ENCODE data around the gene PMIS2.

The PMIS2 gene

GRCh38 chr19:35633727-35634440 lies 47.9 kb downstream of the PMIS2 start:
- no peak for DNase-seq

DNA sequence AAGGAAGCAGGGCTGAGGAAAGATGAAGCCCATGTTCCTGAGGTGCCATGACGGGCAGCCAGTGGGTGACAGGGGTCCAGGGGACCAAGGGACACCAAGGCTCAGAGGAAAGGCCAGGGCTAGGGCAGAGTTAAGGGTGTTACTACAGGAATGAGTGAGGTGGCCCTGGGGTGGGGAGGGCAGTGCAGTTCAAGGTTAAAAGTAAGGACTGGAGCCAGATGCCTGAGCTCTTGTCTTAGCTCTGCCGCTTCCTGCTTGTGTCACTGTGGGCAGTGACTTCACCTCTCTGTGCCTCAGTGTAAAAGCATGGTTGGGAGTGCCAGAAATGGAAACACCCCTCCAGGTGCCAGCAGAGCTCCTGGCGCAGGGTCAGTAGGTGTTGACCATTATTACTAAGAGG lies 50.7 kb downstream of the PMIS2 start:
- no peak for DNase-seq
